ENCODE measurements around the gene CACTIN. TPM values are rescaled to one million over a fixed set of nuclear protein-coding genes. Genes with fewer than 3 reads are reported as not detected.

The CACTIN gene
- total RNA-seq, 1 donor from 2014 or later = 12.5 TPM

DNA sequence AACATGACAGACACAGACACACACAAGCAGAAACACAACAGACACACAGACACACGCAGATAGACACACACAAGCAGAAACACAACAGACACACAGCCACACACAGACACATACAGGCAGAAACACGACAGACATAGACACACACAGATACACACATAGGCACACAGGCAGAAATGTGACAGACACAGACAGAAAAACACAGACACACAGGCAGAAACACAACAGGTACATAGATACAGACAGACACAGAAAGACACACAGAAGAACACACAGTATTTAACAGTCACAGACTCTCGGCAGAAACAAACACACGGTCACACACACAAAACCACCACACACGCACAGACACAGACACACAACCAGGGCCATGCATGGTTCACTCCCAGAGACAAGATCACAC is 20.8 kb downstream of the CACTIN start:
- no peak overlapping the region for H3K27ac ChIP-seq (ENCODE audit: low read depth, low read length)
- peak overlapping the region in 2 of 3 donors; percentile 46 to 47 for H3K4me3 ChIP-seq (ENCODE audit: low read length in 3 of 3)
- H3K4me1 ChIP-seq (ENCODE audit: control insufficient read depth in 3 of 3, insufficient read depth in 3 of 3, low read length in 3 of 3) = peaks cover 10 to 44% (median 37%) of the 10 kb centered on the region in 3 donors
- no peaks in the 10 kb centered on the region for H3K9me3 ChIP-seq (ENCODE audit: control insufficient read depth in 3 of 3, low read length in 3 of 3)
- peak overlapping the region in 1 of 3 donors; percentile 54 for H3K9ac ChIP-seq (ENCODE audit: low read depth in 1 of 3, low read length in 3 of 3)
- H3K36me3 ChIP-seq (ENCODE audit: control insufficient read depth in 3 of 3, insufficient read depth in 3 of 3, low read length in 3 of 3) = peaks cover 0 to 2% (median 1%) of the 10 kb centered on the region in 3 donors
- peaks cover 20 to 38% (median 36%) of the 10 kb centered on the region in 3 donors for H3K27me3 ChIP-seq (ENCODE audit: control insufficient read depth in 3 of 3, insufficient read depth in 3 of 3, low read length in 3 of 3)

DNA sequence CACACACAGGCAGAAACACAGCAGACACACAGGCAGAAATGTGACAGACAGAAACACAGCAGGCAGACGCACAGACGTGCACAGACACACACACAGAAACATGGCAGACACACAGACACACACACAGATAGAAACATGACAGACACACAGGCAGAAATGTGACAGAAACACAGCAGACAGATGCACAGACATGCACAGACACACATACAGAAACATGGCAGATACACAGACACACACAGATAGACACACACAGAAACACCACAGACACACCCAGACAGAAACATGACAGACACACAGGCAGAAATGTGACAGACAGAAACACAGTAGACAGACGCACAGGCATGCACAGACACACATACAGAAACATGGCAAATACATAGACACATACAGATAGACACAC is 21.2 kb downstream of the CACTIN start:
- Histone ChIP-seq H3K27ac (ENCODE audit: low read depth, low read length) (no peak overlapping the region), H3K9ac (ENCODE audit: low read depth in 1 of 3, low read length in 3 of 3) (peak overlapping the region in 1 of 3 donors; percentile 33), H3K36me3 (ENCODE audit: control insufficient read depth in 3 of 3, insufficient read depth in 3 of 3, low read length in 3 of 3) (no peaks in the 10 kb centered on the region), H3K4me3 (ENCODE audit: low read length in 3 of 3) (peak overlapping the region in 2 of 3 donors; percentile 24 to 52), H3K27me3 (ENCODE audit: control insufficient read depth in 3 of 3, insufficient read depth in 3 of 3, low read length in 3 of 3) (peaks cover 20 to 38% (median 36%) of the 10 kb centered on the region in 3 donors), H3K4me1 (ENCODE audit: control insufficient read depth in 3 of 3, insufficient read depth in 3 of 3, low read length in 3 of 3) (peaks cover 10 to 44% (median 36%) of the 10 kb centered on the region in 3 donors), H3K9me3 (ENCODE audit: control insufficient read depth in 3 of 3, low read length in 3 of 3) (no peaks in the 10 kb centered on the region)

DNA sequence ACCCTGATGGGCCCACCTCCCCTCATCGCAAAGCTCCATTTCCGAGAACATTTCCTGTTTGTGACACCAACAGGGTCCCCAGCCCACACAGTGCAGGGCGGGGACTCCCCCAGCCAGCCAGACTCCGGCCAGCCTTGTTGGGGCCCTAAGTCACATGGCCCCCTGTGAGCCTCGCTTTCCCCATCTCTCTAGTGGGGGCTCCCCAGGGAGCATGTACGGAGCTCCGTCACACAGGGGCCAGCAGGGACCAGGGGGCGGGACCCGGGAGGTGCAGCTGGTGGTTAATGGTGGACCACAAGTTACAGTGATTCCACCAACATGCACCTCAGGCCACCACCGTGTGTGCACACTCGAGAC is 21.6 kb downstream of the CACTIN start:
- Histone ChIP-seq H3K4me3 (ENCODE audit: low read length in 3 of 3) (peak overlapping the region in 2 of 3 donors; percentile 24 to 52), H3K27me3 (ENCODE audit: control insufficient read depth in 3 of 3, insufficient read depth in 3 of 3, low read length in 3 of 3) (peaks cover 20 to 38% (median 36%) of the 10 kb centered on the region in 3 donors), H3K9me3 (ENCODE audit: control insufficient read depth in 3 of 3, low read length in 3 of 3) (no peaks in the 10 kb centered on the region), H3K36me3 (ENCODE audit: control insufficient read depth in 3 of 3, insufficient read depth in 3 of 3, low read length in 3 of 3) (no peaks in the 10 kb centered on the region), H3K27ac (ENCODE audit: low read depth, low read length) (no peak overlapping the region), H3K9ac (ENCODE audit: low read depth in 1 of 3, low read length in 3 of 3) (peak overlapping the region in 1 of 3 donors; percentile 33), H3K4me1 (ENCODE audit: control insufficient read depth in 3 of 3, insufficient read depth in 3 of 3, low read length in 3 of 3) (peaks cover 10 to 44% (median 32%) of the 10 kb centered on the region in 3 donors)

DNA sequence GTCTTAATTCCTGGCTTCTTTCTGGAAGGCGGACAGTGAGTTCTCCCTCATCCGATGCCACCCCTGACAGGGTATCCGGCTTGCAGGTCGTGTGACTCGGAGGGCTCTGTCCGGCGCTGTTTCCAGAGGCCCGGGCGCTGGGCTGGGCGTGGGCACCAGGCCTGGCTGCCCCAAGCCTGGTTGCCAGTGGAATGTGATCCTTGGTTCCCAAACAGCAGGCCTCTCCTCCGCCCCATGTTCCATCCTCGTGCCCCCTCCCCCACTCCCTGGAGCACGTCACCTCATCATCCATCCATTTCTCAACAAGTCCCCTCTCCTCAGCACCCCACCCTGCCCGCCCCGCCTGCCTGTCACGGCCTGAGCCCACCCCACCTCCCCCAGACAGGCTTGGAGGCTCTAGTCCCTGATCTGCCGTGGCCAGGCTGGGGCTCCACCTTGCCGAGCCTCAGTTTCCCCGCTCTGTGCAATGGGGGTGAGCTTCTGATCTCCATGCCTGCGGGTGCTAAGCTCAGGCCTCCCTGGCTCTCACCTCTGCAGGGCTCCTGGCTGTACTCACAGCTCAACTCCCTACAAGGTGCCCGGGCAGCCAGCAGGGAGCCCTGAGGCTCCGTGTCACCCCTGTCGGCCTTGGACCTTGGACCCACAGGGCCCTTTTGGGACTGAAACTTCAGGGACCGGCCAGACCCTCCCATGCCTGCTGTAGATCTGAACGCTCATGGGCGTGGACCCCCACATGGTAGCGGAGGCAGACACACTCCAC is 22.2 kb downstream of the CACTIN start:
- Histone ChIP-seq H3K4me1 (ENCODE audit: control insufficient read depth in 3 of 3, insufficient read depth in 3 of 3, low read length in 3 of 3) (peaks cover 10 to 44% (median 31%) of the 10 kb centered on the region in 3 donors), H3K9me3 (ENCODE audit: control insufficient read depth in 3 of 3, low read length in 3 of 3) (no peaks in the 10 kb centered on the region), H3K27ac (ENCODE audit: low read depth, low read length) (no peak overlapping the region), H3K4me3 (ENCODE audit: low read length in 3 of 3) (no peak overlapping the region), H3K36me3 (ENCODE audit: control insufficient read depth in 3 of 3, insufficient read depth in 3 of 3, low read length in 3 of 3) (no peaks in the 10 kb centered on the region), H3K27me3 (ENCODE audit: control insufficient read depth in 3 of 3, insufficient read depth in 3 of 3, low read length in 3 of 3) (peaks cover 20 to 38% (median 36%) of the 10 kb centered on the region in 3 donors), H3K9ac (ENCODE audit: low read depth in 1 of 3, low read length in 3 of 3) (peak overlapping the region in 1 of 3 donors; percentile 33)

DNA sequence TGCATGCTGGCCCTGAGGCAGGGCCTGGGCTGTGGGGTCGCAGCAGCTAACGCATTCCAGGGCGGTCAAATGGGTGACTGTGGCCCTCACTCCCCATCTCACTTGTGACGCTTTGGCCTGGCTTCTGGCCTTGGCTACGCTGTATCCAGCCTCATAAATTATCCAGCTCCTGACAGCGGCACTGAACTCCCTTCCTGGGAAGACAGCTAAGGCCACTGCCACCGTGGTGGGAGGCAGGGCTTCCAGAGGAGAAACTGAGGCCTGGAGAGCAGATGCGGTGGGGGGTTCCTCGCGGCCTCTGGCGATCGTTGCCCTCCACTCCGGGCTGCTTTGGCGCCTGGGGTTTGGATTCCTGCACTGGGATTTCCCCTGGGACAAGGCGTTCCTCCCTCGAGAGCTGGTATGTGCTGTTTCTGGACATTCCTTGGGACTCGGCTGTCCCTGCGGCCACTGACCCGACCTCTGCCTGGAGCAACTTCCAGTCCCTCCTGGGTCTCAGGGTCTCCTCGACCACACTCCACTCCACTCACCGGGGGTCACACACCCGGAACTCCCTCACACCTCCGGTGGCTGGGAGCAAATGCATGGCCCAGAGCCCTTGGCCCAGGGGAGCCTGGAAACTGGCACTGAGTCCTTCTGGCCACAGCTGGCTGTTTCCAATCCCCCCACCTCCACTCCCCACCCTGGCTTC is 23.3 kb downstream of the CACTIN start:
- Histone ChIP-seq H3K27me3 (ENCODE audit: control insufficient read depth in 3 of 3, insufficient read depth in 3 of 3, low read length in 3 of 3) (peaks cover 20 to 38% (median 34%) of the 10 kb centered on the region in 3 donors), H3K9me3 (ENCODE audit: control insufficient read depth in 3 of 3, low read length in 3 of 3) (no peaks in the 10 kb centered on the region), H3K4me3 (ENCODE audit: low read length in 3 of 3) (no peak overlapping the region), H3K4me1 (ENCODE audit: control insufficient read depth in 3 of 3, insufficient read depth in 3 of 3, low read length in 3 of 3) (peaks cover 8 to 37% (median 25%) of the 10 kb centered on the region in 3 donors), H3K9ac (ENCODE audit: low read depth in 1 of 3, low read length in 3 of 3) (peak overlapping the region in 1 of 3 donors; percentile 33), H3K36me3 (ENCODE audit: control insufficient read depth in 3 of 3, insufficient read depth in 3 of 3, low read length in 3 of 3) (no peaks in the 10 kb centered on the region), H3K27ac (ENCODE audit: low read depth, low read length) (no peak overlapping the region)

DNA sequence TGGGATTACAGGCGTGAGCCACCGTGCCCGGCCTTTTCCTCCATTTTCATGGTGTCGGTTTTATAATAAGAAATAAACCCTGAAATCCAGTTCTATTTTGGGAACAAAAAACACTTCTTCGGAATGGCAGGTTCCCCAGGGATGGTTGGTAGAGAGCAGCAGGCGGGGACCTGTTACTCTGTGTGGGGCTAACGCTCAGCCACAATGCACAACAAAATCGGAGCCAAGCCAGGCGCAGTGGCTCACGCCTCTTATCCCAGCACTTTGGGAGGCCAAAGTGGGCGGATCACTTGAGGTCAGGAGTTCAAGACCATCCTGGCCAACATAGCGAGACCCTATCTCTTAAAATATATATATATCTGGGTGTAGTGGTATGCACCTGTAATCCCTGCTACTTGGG is 25.6 kb downstream of the CACTIN start:
- Histone ChIP-seq H3K27me3 (ENCODE audit: control insufficient read depth in 3 of 3, insufficient read depth in 3 of 3, low read length in 3 of 3) (peaks cover 12 to 27% (median 21%) of the 10 kb centered on the region in 3 donors), H3K4me1 (ENCODE audit: control insufficient read depth in 3 of 3, insufficient read depth in 3 of 3, low read length in 3 of 3) (peaks cover 3 to 20% (median 17%) of the 10 kb centered on the region in 3 donors), H3K9me3 (ENCODE audit: control insufficient read depth in 3 of 3, low read length in 3 of 3) (no peaks in the 10 kb centered on the region), H3K36me3 (ENCODE audit: control insufficient read depth in 3 of 3, insufficient read depth in 3 of 3, low read length in 3 of 3) (no peaks in the 10 kb centered on the region), H3K4me3 (ENCODE audit: low read length in 3 of 3) (no peak overlapping the region), H3K27ac (ENCODE audit: low read depth, low read length) (no peak overlapping the region), H3K9ac (ENCODE audit: low read depth in 1 of 3, low read length in 3 of 3) (no peak overlapping the region)

DNA sequence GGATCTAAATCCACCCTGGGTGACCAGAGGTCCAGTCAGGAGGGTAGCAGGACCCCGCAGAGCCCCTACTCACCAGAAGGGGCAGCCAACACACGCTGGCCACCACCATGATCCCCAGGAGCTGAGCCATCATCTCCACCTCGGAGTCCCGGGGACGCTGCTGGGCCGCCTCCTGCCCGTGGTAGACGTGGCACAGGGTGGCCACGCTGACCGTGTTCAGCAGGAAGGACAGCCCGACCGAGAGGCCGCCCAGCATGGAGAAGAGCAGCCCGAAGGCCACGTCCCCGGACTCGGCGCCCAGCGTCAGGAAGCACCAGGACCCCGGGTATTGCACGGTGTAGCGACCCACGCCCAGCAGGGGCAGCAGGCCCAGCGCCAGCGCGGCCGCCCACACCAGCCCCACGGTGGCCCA is 26.8 kb downstream of the CACTIN start:
- H3K27me3 ChIP-seq (ENCODE audit: control insufficient read depth in 3 of 3, insufficient read depth in 3 of 3, low read length in 3 of 3) = peaks cover 7 to 16% (median 10%) of the 10 kb centered on the region in 3 donors
- no peaks in the 10 kb centered on the region for H3K36me3 ChIP-seq (ENCODE audit: control insufficient read depth in 3 of 3, insufficient read depth in 3 of 3, low read length in 3 of 3)
- H3K27ac ChIP-seq (ENCODE audit: low read depth, low read length) = no peak overlapping the region
- H3K9ac ChIP-seq (ENCODE audit: low read depth in 1 of 3, low read length in 3 of 3) = no peak overlapping the region
- peaks cover 0 to 10% (median 9%) of the 10 kb centered on the region in 3 donors for H3K4me1 ChIP-seq (ENCODE audit: control insufficient read depth in 3 of 3, insufficient read depth in 3 of 3, low read length in 3 of 3)
- H3K4me3 ChIP-seq (ENCODE audit: low read length in 3 of 3) = no peak overlapping the region
- no peaks in the 10 kb centered on the region for H3K9me3 ChIP-seq (ENCODE audit: control insufficient read depth in 3 of 3, low read length in 3 of 3)

DNA sequence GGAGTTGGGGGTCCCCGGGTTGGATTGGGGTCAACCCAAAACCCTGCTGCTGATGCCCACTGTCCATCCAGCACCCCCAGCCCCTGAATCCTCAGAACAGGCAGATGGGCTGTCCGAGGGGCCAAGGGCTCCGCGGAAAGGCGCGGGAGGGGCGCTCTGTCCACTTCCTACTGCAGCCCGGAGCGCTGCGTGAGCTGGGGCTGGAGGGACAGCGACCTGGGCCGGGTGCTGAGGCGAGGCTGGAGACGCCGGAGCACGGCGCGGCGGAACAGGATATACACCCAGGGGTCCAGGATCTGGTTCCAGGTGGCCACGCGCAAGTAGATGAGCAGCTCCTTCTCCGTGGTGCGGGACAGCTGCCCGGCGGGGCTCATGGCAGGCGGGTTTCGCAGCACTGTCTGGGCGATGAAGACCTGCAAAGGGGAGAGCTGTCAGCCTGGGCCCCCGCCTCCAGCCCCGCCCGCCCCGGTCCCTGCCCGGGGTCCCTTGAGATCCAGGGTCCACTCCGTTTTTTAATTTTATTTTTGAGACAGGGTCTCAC is 31.0 kb downstream of the CACTIN start:
- no peaks in the 10 kb centered on the region for H3K36me3 ChIP-seq (ENCODE audit: control insufficient read depth in 3 of 3, insufficient read depth in 3 of 3, low read length in 3 of 3)
- H3K9ac ChIP-seq (ENCODE audit: low read depth in 1 of 3, low read length in 3 of 3) = no peak overlapping the region
- H3K9me3 ChIP-seq (ENCODE audit: control insufficient read depth in 3 of 3, low read length in 3 of 3) = no peaks in the 10 kb centered on the region
- H3K27me3 ChIP-seq (ENCODE audit: control insufficient read depth in 3 of 3, insufficient read depth in 3 of 3, low read length in 3 of 3) = peaks cover 0 to 10% (median 5%) of the 10 kb centered on the region in 3 donors
- H3K27ac ChIP-seq (ENCODE audit: low read depth, low read length) = no peak overlapping the region
- no peak overlapping the region for H3K4me3 ChIP-seq (ENCODE audit: low read length in 3 of 3)
- H3K4me1 ChIP-seq (ENCODE audit: control insufficient read depth in 3 of 3, insufficient read depth in 3 of 3, low read length in 3 of 3) = no peaks in the 10 kb centered on the region

DNA sequence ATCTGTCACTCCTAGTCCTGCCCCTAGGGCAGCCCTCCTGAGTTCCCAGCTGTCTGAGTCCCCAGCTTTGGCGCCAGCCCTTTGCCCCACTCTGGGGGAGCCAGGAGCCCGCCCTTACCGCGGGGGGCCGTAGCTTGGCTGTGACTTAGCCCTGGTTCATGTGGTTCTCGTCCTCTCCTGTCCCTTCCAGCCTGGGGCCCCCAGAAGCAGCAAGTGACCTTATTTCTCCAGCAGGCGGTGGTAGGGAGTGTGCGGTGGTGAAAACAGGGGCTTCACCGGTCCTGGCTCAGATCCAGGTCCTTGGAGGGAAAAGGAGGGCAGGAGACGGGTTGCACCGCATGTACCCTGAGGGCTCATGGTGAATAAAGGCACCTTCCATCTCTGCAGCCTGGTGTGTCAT is 33.4 kb downstream of the CACTIN start:
- no peak overlapping the region for H3K27ac ChIP-seq (ENCODE audit: low read depth, low read length)
- H3K9me3 ChIP-seq (ENCODE audit: control insufficient read depth in 3 of 3, low read length in 3 of 3) = no peaks in the 10 kb centered on the region
- H3K4me1 ChIP-seq (ENCODE audit: control insufficient read depth in 3 of 3, insufficient read depth in 3 of 3, low read length in 3 of 3) = no peaks in the 10 kb centered on the region
- peaks cover 0 to 10% (median 5%) of the 10 kb centered on the region in 3 donors for H3K27me3 ChIP-seq (ENCODE audit: control insufficient read depth in 3 of 3, insufficient read depth in 3 of 3, low read length in 3 of 3)
- no peak overlapping the region for H3K4me3 ChIP-seq (ENCODE audit: low read length in 3 of 3)
- H3K36me3 ChIP-seq (ENCODE audit: control insufficient read depth in 3 of 3, insufficient read depth in 3 of 3, low read length in 3 of 3) = no peaks in the 10 kb centered on the region
- H3K9ac ChIP-seq (ENCODE audit: low read depth in 1 of 3, low read length in 3 of 3) = no peak overlapping the region
